IMR-90 (cell line): ENCODE measurements around the gene CCN6. TPM values are rescaled to one million over a fixed set of nuclear protein-coding genes. Genes with fewer than 3 reads are reported as not detected.
A peak's percentile ranks its signal among the peaks of the same experiment; 100 is the strongest.

Experiments
- ATAC-seq: fragments of 200-7000 bp; cut with Tn5 transposase; 2 replicates; pipeline ENCODE4 v1.9.1; 2020; ENCODE audit warnings: low read depth, mild to moderate bottlenecking, moderate library complexity
- BruUV-seq: library from RNA; stranded (reverse); fragments of 400-500 nt; replicated peaks from 2 replicates; lab custom pipeline; 2021; lab: Mats Ljungman, UMichigan
- CTCF ChIA-PET: fragments of 300-600 bp; formaldehyde crosslinking; extraction: SDS; loops from one replicate; lab custom pipeline; 2021; ENCODE audit warnings: antibody characterized with exemption; lab: Yijun Ruan, JAX
- POLR2A ChIA-PET: fragments of 300-600 bp; sonication (Branson Sonifier 250); formaldehyde crosslinking; loops from one replicate; lab custom pipeline; 2022; ENCODE audit warnings: antibody characterized with exemption; ENCODE audit not compliant: unreplicated experiment; lab: Charles Lee
- DNase-seq: peaks from one replicate; pipeline ENCODE4 v3.0.0; 2013
- H2AFZ ChIP-seq: replicated peaks from 2 replicates; pipeline ENCODE3; 2013; ENCODE audit warnings: low read length, mild to moderate bottlenecking; ENCODE audit not compliant: poor library complexity
- H2AK5ac ChIP-seq: 2 replicates; pipeline ENCODE4 v1.6.1; 2013; ENCODE audit warnings: low read depth, low read length, inconsistent platforms
- H2AK9ac ChIP-seq: replicated peaks from 2 replicates; pipeline ENCODE3; 2013; ENCODE audit warnings: mild to moderate bottlenecking, low read depth, low read length, moderate library complexity; ENCODE audit not compliant: poor library complexity
- H2BK120ac ChIP-seq: 2 replicates; pipeline ENCODE4 v1.6.1; 2013; ENCODE audit warnings: low read depth, low read length, inconsistent platforms
- H2BK15ac ChIP-seq: 3 replicates; pipeline ENCODE4 v1.6.1; 2013; ENCODE audit warnings: low read depth, low read length, inconsistent platforms
- H2BK20ac ChIP-seq: 2 replicates; pipeline ENCODE4 v1.6.1; 2013; ENCODE audit warnings: low read depth, mild to moderate bottlenecking, inconsistent platforms, low read length, moderate library complexity
- H2BK5ac ChIP-seq: 2 replicates; pipeline ENCODE4 v1.6.1; 2013; ENCODE audit warnings: mild to moderate bottlenecking, low read depth, low read length, inconsistent platforms; ENCODE audit not compliant: poor library complexity, severe bottlenecking
- H3K14ac ChIP-seq: replicated peaks from 2 replicates; pipeline ENCODE4 v1.6.1; 2013; ENCODE audit warnings: low read depth, low read length, inconsistent platforms
- H3K18ac ChIP-seq: 2 replicates; pipeline ENCODE4 v1.6.1; 2013; ENCODE audit warnings: low read depth, low read length, control low read depth
- H3K23ac ChIP-seq: 2 replicates; pipeline ENCODE4 v1.6.1; 2013; ENCODE audit warnings: low read depth, low read length, inconsistent platforms
- H3K27ac ChIP-seq: 2 replicates; pipeline ENCODE4 v1.5.1; 2013; ENCODE audit warnings: mild to moderate bottlenecking, control low read depth, low read length; ENCODE audit not compliant: insufficient read depth
- H3K27me3 ChIP-seq: 2 replicates; pipeline ENCODE4 v1.6.1; 2013; ENCODE audit warnings: low read length; ENCODE audit not compliant: control insufficient read depth, insufficient read depth
- H3K36me3 ChIP-seq: 2 replicates; pipeline ENCODE4 v1.6.1; 2013; ENCODE audit warnings: low read length, mixed read lengths; ENCODE audit not compliant: control insufficient read depth, insufficient read depth
- H3K4ac ChIP-seq: 2 replicates; pipeline ENCODE4 v1.6.1; 2013; ENCODE audit warnings: low read depth, low read length, inconsistent platforms
- H3K4me1 ChIP-seq: 2 replicates; pipeline ENCODE4 v1.6.1; 2013; ENCODE audit warnings: low read length, mixed read lengths; ENCODE audit not compliant: control insufficient read depth, insufficient read depth
- H3K4me2 ChIP-seq: 2 replicates; pipeline ENCODE4 v1.6.1; 2013; ENCODE audit warnings: low read depth, mild to moderate bottlenecking, control low read depth, low read length, moderate library complexity
- H3K4me3 ChIP-seq: 2 replicates; pipeline ENCODE4 v1.5.1; 2013; ENCODE audit warnings: low read depth, mild to moderate bottlenecking, control low read depth, low read length, moderate library complexity; ENCODE audit not compliant: insufficient read depth
- H3K56ac ChIP-seq: 2 replicates; pipeline ENCODE4 v1.6.1; 2013; ENCODE audit warnings: low read length, inconsistent platforms; ENCODE audit not compliant: insufficient read depth; ENCODE audit errors: extremely low read depth
- H3K79me1 ChIP-seq, 2 experiments: 2 replicates each; pipeline ENCODE4 v1.6.1; 2013; ENCODE audit warnings: low read length in 2 of 2, inconsistent platforms in 1 of 2, low read depth in 1 of 2
- H3K9ac ChIP-seq: 2 replicates; pipeline ENCODE4 v1.6.1; 2013; ENCODE audit warnings: low read depth, low read length, control low read depth
- H3K9me1 ChIP-seq: 2 replicates; pipeline ENCODE4 v1.6.1; 2013; ENCODE audit warnings: low read length, inconsistent platforms; ENCODE audit not compliant: insufficient read depth
- H3K9me3 ChIP-seq: 2 replicates; pipeline ENCODE4 v1.6.1; 2013; ENCODE audit warnings: low read length; ENCODE audit not compliant: control insufficient read depth, insufficient read depth
- H4K20me1 ChIP-seq: 2 replicates; pipeline ENCODE4 v1.6.1; 2013; ENCODE audit warnings: low read length, inconsistent platforms; ENCODE audit not compliant: insufficient read depth
- H4K5ac ChIP-seq: 2 replicates; pipeline ENCODE4 v1.6.1; 2013; ENCODE audit warnings: mild to moderate bottlenecking, low read depth, low read length, control low read depth
- H4K8ac ChIP-seq, 2 experiments: 2 replicates each; pipeline ENCODE4 v1.6.1; 2013; ENCODE audit warnings: low read depth in 2 of 2, low read length in 2 of 2, control low read depth in 1 of 2, inconsistent platforms in 1 of 2
- H4K91ac ChIP-seq: 2 replicates; pipeline ENCODE4 v1.6.1; 2013; ENCODE audit warnings: low read depth, low read length, inconsistent platforms; ENCODE audit not compliant: insufficient read depth
- CHD1 ChIP-seq: IDR thresholded peaks from 2 replicates; pipeline ENCODE4 v1.6.1; 2012; ENCODE audit warnings: low read depth, low read length, improper control_type of control experiment
- MAZ ChIP-seq: IDR thresholded peaks from 2 replicates; pipeline ENCODE4 v1.6.1; 2012; ENCODE audit warnings: low read depth, mild to moderate bottlenecking, low read length, improper control_type of control experiment, moderate library complexity, borderline replicate concordance
- MXI1 ChIP-seq: IDR thresholded peaks from 2 replicates; pipeline ENCODE4 v1.6.1; 2012; ENCODE audit warnings: low read depth, mild to moderate bottlenecking, low read length, moderate library complexity, borderline replicate concordance
- NFE2L2 ChIP-seq: fragments of 150-350 bp; IDR thresholded peaks from 2 replicates; pipeline ENCODE4 v1.6.1; 2016; ENCODE audit warnings: low read depth, mild to moderate bottlenecking, low read length
- POLR2A ChIP-seq: IDR thresholded peaks from 2 replicates; pipeline ENCODE4 v1.6.1; 2012; ENCODE audit warnings: mild to moderate bottlenecking, low read depth, low read length
- RAD21 ChIP-seq: IDR thresholded peaks from 2 replicates; pipeline ENCODE4 v1.6.1; 2012; ENCODE audit warnings: low read length, improper control_type of control experiment
- RCOR1 ChIP-seq: IDR thresholded peaks from 2 replicates; pipeline ENCODE4 v1.6.1; 2012; ENCODE audit warnings: mild to moderate bottlenecking, low read length, improper control_type of control experiment; ENCODE audit not compliant: insufficient replicate concordance
- SMC3 ChIP-seq: fragments of 150-350 bp; IDR thresholded peaks from 2 replicates; pipeline ENCODE4 v1.6.1; 2016; ENCODE audit warnings: low read depth, mild to moderate bottlenecking, antibody characterized with exemption, low read length, moderate library complexity
- WGBS, 2 experiments: methylation state at CpG; one replicate each; pipeline versions ENCODE4 v1.1.5 to v1.1.7; 2013; ENCODE audit warnings: missing lambda C conversion rate in 2 of 2; ENCODE audit not compliant: insufficient read length in 1 of 2; ENCODE audit errors: extremely low coverage in 2 of 2; 5-methylcytosine and 5-hydroxymethylcytosine counted together
- dilution Hi-C: fragments of 300-500 bp; cut with HindIII; formaldehyde crosslinking; loops from one replicate; pipeline ENCODE4 v1.14.3; 2018; ENCODE audit warnings: low sequenced_read_pairs; ENCODE audit not compliant: unreplicated experiment
- in situ Hi-C: fragments of 300-500 bp; cut with MboI; formaldehyde crosslinking; loops from 3 replicates; pipeline ENCODE4 v1.14.3; 2019; ENCODE audit warnings: low sequenced_read_pairs, inconsistent platforms, mixed read lengths
- intact Hi-C: fragments of 100-400 bp; cut with micrococcal nuclease; formaldehyde crosslinking; loops from 2 replicates; pipeline ENCODE4 v1.10.0; 2022
- polyA plus RNA-seq, 3 experiments: library from polyadenylated mRNA; depleted of rRNA; stranded (reverse); fragments of >200 nt; gene quantifications; 2 replicates each; pipeline ENCODE4 v1.2.3, GENCODE V29; 2012; ENCODE audit warnings: low replicate concordance in 1 of 3
- total RNA-seq: library from RNA; depleted of rRNA; stranded (reverse); fragments of >200 nt; gene quantifications from 2 replicates; pipeline ENCODE4 v1.2.3, GENCODE V29; 2012
- TF ChIP-seq, protein P1 (sequence below): conservative IDR thresholded peaks from 2 replicates; pipeline ENCODE4 v1.5.1; 2012; ENCODE audit warnings: mild to moderate bottlenecking, low read depth, low read length, improper control_type of control experiment
- TF ChIP-seq, protein P2 (sequence below): fragments of 150-350 bp; IDR thresholded peaks from 2 replicates; pipeline ENCODE4 v1.6.1; 2016; ENCODE audit warnings: low read depth, mild to moderate bottlenecking, low read length, moderate library complexity, borderline replicate concordance
- TF ChIP-seq, protein P3 (sequence below): fragments of 150-350 bp; IDR thresholded peaks from 2 replicates; pipeline ENCODE4 v1.6.1; 2017; ENCODE audit warnings: mild to moderate bottlenecking, antibody characterized with exemption, low read length, low read depth

CCN6 gene
- total and polyA plus RNA-seq, 2 of the 4 experiments (the other 2 are of a cell fraction), result not detected

DNA sequence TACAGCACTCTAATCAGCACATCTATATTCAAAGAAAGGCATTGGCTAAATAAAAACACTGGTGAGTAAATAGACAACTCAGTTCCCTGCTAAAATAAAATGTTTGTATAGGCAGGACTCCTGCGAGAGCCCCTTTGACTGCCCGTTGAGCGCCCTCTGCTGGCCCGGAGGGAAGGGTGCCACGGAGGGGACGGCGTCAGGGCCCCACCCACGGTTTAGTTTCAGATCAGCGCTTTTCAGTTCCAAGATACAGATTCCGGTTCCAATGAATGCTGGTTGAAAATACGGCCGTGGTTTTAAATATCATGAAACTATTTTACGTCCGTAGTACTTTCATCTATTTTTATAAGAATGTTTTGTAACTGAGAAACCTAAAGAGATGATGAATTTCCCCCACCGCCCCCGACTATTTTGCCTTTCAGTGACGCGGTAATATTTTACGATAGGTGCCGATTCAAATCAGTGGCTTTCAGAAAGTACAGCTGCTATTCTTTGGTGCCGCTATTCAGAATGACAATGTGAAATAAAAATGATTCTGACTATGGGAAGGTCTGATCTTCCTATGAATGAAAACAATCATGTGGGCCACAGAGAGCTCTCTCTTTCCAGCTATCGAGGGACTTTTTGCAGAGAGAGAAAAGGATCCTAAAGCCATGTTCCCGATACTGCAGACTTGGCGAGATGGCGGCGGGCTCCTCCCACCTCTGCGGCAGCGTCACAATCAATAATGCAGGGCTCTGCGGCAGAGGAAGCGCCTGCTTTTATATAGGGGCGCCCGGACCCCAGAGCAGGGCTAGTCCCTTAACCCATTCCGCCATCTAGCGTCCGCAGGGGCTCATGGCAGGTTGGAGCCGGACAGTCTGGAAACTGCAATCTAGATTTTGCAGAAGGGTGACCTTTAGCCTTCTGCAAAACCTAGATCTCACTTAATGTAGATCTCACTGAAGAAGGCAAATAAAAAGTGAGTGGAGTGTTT lies 10.6 kb upstream of the CCN6 start:
- Histone ChIP-seq H3K9me3 (no peaks in the 10 kb centered on the region), H2BK15ac (peak overlapping the region; percentile 10; the same call in 1 of the 3 replicates), H3K36me3 (no peaks in the 10 kb centered on the region), H3K4me3 (peak overlapping the region; percentile 53), H3K27ac (peak overlapping the region; percentile 13), H3K4ac (peak overlapping the region; percentile 67), H3K9ac (peak overlapping the region; percentile 65), H3K23ac (peak overlapping the region; percentile 64; the same call in 1 of the 2 replicates), H3K79me1 (no peaks in the 10 kb centered on the region), H2AK9ac (no peak overlapping the region), H3K4me2 (peak overlapping the region; percentile 62; the same call in 1 of the 2 replicates), H3K4me1 (peaks cover 11% of the 10 kb centered on the region), H3K18ac (peak overlapping the region; percentile 14; the same call in 1 of the 2 replicates), H4K20me1 (no peaks in the 10 kb centered on the region), H3K27me3 (no peaks in the 10 kb centered on the region), H3K56ac (peak overlapping the region; percentile 91), H3K14ac (peak overlapping the region; percentile 85), H4K8ac (peak overlapping the region; percentile 28 to 77), H2BK120ac (peak overlapping the region; percentile 72), H2AFZ (peak overlapping the region; percentile 86), H4K5ac (peak overlapping the region; percentile 14; the same call in 1 of the 2 replicates), H2BK20ac (peak overlapping the region; percentile 21; the same call in 1 of the 2 replicates), H3K9me1 (peaks cover 14% of the 10 kb centered on the region; the same call in 1 of the 2 replicates), H2BK5ac (peak overlapping the region; percentile 82), H2AK5ac (no peak overlapping the region), H4K91ac (peak overlapping the region; percentile 59)
- in situ Hi-C loops, result loop anchor here (25.0 kb wide), 2 partner anchors 681 to 1006 kb away; no protein-coding TSS in a partner anchor
- BruUV-seq, result no TSS peak
- WGBS, 2 experiments, result 0% methylated on average over 8 of the region's 36 CpGs; no CpG with 5 or more reads in 1 of the 2 experiments
- DNase-seq (peak; percentile 91), ATAC-seq (peak; percentile 96)
- intact Hi-C loops, result loop anchor here (1.0 to 5.0 kb wide), 8 partner anchors 46 to 1031 kb away; partner anchors contain the start of genes FYN and REV3L
- ChIA-PET POLR2A (interaction anchor here (0.6 kb wide), 1 partner anchor 9 kb away, joined by 5 read pairs; no protein-coding TSS in a partner anchor), CTCF (interaction anchor here (0.6 to 1.8 kb wide), 9 partner anchors 10 to 1592 kb away, joined by 3 to 6 read pairs (median 4); partner anchors contain the start of genes FAM229B and TUBE1)
- dilution Hi-C loops, result no loop called here
- no peak for TF ChIP-seq RCOR1
- peak; percentile 88 for TF ChIP-seq SMC3
- no peak for TF ChIP-seq NFE2L2
- peak; percentile 57; the same call in 1 of the 2 replicates for TF ChIP-seq MXI1
- peak; percentile 72; the same call in 1 of the 2 replicates for TF ChIP-seq MAZ
- TF ChIP-seq CHD1, result no peak
- TF ChIP-seq RAD21, result peak; percentile 96
- TF ChIP-seq, protein P1, sequence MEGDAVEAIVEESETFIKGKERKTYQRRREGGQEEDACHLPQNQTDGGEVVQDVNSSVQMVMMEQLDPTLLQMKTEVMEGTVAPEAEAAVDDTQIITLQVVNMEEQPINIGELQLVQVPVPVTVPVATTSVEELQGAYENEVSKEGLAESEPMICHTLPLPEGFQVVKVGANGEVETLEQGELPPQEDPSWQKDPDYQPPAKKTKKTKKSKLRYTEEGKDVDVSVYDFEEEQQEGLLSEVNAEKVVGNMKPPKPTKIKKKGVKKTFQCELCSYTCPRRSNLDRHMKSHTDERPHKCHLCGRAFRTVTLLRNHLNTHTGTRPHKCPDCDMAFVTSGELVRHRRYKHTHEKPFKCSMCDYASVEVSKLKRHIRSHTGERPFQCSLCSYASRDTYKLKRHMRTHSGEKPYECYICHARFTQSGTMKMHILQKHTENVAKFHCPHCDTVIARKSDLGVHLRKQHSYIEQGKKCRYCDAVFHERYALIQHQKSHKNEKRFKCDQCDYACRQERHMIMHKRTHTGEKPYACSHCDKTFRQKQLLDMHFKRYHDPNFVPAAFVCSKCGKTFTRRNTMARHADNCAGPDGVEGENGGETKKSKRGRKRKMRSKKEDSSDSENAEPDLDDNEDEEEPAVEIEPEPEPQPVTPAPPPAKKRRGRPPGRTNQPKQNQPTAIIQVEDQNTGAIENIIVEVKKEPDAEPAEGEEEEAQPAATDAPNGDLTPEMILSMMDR, result peak; percentile 98
- TF ChIP-seq POLR2A, result peak; percentile 68; the same call in 1 of the 2 replicates
- TF ChIP-seq, protein P2, sequence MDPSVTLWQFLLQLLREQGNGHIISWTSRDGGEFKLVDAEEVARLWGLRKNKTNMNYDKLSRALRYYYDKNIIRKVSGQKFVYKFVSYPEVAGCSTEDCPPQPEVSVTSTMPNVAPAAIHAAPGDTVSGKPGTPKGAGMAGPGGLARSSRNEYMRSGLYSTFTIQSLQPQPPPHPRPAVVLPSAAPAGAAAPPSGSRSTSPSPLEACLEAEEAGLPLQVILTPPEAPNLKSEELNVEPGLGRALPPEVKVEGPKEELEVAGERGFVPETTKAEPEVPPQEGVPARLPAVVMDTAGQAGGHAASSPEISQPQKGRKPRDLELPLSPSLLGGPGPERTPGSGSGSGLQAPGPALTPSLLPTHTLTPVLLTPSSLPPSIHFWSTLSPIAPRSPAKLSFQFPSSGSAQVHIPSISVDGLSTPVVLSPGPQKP, result no peak
- TF ChIP-seq, protein P3, sequence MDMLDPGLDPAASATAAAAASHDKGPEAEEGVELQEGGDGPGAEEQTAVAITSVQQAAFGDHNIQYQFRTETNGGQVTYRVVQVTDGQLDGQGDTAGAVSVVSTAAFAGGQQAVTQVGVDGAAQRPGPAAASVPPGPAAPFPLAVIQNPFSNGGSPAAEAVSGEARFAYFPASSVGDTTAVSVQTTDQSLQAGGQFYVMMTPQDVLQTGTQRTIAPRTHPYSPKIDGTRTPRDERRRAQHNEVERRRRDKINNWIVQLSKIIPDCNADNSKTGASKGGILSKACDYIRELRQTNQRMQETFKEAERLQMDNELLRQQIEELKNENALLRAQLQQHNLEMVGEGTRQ, result no peak
